Bronchial epithelial cell (primary cell): Measurements from ENCODE around the gene ADAMTS17. TPM values are rescaled to one million over a fixed set of nuclear protein-coding genes. Genes with fewer than 3 reads are reported as not detected.

Experiments
- DNase-seq: peaks from one replicate; pipeline ENCODE4 v3.0.0-alpha.2; 2010; ENCODE audit warnings: low read depth
- FAIRE-seq: peaks from 2 replicates; lab custom pipeline; 2011; peaks lifted over from hg19 to GRCh38; lab: Jason Lieb, UNC
- H3K27me3 ChIP-seq: 2 replicates; pipeline ENCODE4 v1.5.1; 2011; ENCODE audit warnings: low read length; ENCODE audit not compliant: control insufficient read depth, insufficient read depth
- H3K36me3 ChIP-seq: 2 replicates; pipeline ENCODE4 v1.5.1; 2011; ENCODE audit warnings: low read length; ENCODE audit not compliant: control insufficient read depth, insufficient read depth
- H3K4me3 ChIP-seq: 2 replicates; pipeline ENCODE4 v1.5.1; 2011; ENCODE audit warnings: mild to moderate bottlenecking, low read depth, low read length, control low read depth
- CTCF ChIP-seq: IDR thresholded peaks from 2 replicates; pipeline ENCODE4 v1.5.1; 2011; ENCODE audit warnings: mild to moderate bottlenecking, moderate library complexity, low read length, control low read depth, inconsistent platforms; ENCODE audit not compliant: insufficient read depth, severe bottlenecking
- total RNA-seq: library from RNA; depleted of rRNA; stranded (reverse); fragments of >200 nt; gene quantifications from 2 replicates; pipeline ENCODE4 v1.2.1, GENCODE V29; 2014

The ADAMTS17 gene
- total RNA-seq, 1 donor from 2014 or later = 1.1 TPM

GRCh38 chr15:100002086-100002620, 339.6 kb downstream of the ADAMTS17 start:
- no peak for TF ChIP-seq CTCF
- Histone ChIP-seq H3K4me3 (no peak overlapping the region), H3K27me3 (no peaks in the 10 kb centered on the region), H3K36me3 (no peaks in the 10 kb centered on the region)
- FAIRE-seq (no peak), DNase-seq (no peak)

GRCh38 chr15:100001405-100001804, 340.4 kb downstream of the ADAMTS17 start:
- DNase-seq (no peak), FAIRE-seq (no peak)
- Histone ChIP-seq H3K36me3 (no peaks in the 10 kb centered on the region), H3K4me3 (no peak overlapping the region), H3K27me3 (no peaks in the 10 kb centered on the region)
- no peak for TF ChIP-seq CTCF

- no peak for TF ChIP-seq CTCF
- H3K36me3 ChIP-seq = no peaks in the 10 kb centered on the region
- FAIRE-seq (no peak), DNase-seq (no peak)
- no peaks in the 10 kb centered on the region for H3K27me3 ChIP-seq
- H3K4me3 ChIP-seq = no peak overlapping the region
Observed at GRCh38 chr15:99999282-100000070, 342.3 kb downstream of the ADAMTS17 start.

GRCh38 chr15:99998661-99999101, 343.1 kb downstream of the ADAMTS17 start:
- Histone ChIP-seq H3K36me3 (no peaks in the 10 kb centered on the region), H3K4me3 (no peak overlapping the region), H3K27me3 (no peaks in the 10 kb centered on the region)
- DNase-seq = peak; percentile 94
- FAIRE-seq = peak; percentile 95
- TF ChIP-seq CTCF = no peak

- no peak for TF ChIP-seq CTCF
- peak; percentile 43 for FAIRE-seq
Observed at GRCh38 chr15:99997112-99997651, 344.6 kb downstream of the ADAMTS17 start.

More at GRCh38 chr15:99997112-99997651, 344.6 kb downstream of the ADAMTS17 start:
- H3K36me3 ChIP-seq = no peaks in the 10 kb centered on the region
- no peak for DNase-seq
- no peak overlapping the region for H3K4me3 ChIP-seq
- no peaks in the 10 kb centered on the region for H3K27me3 ChIP-seq
